ENCODE measurements around the gene PAMR1.

Gene PAMR1

DNA sequence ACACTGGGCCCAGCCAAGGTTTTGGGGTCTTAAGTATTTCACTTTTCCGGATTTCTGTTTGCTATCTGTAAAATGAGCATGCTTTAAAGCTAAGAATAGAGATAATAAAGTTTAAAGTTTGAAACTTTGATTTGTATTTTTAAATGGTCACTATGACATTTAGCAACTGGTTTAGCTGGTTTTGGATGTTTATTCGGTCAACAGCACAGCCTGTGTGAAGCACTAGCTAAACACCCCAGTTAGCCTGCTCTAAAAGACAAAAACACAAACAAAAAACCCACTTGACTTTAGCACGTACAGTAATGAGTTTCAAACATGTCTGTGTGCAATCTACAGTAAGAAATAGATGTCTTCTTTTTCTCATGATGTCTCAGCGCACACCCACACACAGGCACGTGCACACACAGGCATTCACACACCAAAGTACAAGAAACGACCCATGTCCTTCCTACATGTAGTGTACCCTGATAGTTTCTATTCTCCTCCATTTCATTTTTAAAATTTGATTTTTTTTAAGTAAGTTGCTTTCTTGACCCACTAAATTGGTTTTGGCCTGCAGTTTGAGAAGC is 135.4 kb downstream of the PAMR1 start:
- in situ Hi-C loops (cut with HindIII; ENCODE audit: low pct_ligation_motif_present, low pct_unique_long_range_greater_than_20kb, low sequenced_read_pairs), result no loop called here

DNA sequence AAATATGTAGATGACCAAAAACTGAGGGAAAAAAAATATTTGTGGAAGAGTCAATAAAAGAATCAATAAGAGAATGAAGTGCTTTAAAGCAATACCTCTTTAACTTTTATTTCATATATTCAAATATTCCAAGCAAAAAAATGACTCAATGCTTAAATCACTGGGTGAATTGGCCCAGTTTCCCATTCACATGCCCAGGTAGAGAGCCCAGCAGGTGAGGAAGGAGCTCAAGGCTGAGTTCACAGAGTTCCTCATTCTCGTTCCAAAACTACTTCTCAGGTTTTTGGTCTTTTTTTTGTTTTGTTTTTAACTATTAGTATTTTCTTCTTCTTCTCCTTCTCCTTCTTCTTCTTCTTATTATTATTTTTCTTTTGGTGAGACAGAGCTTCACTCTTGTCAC is 136.3 kb downstream of the PAMR1 start:
- DNase-seq, result no peak
- in situ Hi-C loops (cut with HindIII; ENCODE audit: low pct_ligation_motif_present, low pct_unique_long_range_greater_than_20kb, low sequenced_read_pairs), result no loop called here

More for the DNA sequence above, 135.4 kb downstream of the PAMR1 start:
- no peak for DNase-seq

DNA sequence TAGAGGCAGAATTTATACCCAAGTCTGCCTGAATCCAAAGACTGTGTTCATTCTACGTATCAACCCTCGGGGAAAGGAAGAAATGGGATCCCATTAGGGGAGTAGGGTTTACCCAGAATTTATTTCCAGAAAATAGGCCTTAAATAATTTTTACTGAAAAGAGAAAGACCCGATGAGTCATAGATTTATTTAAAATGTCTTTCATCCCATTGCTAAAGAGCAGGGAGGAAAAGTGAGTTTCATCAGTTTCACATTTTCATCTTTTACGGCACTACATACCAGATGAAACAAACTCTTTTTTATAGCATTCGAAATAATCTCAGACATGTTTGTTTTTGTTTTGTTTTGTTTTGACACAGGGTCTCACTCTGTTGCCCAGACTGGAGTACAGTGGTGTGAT is 137.4 kb downstream of the PAMR1 start:
- in situ Hi-C loops (cut with HindIII; ENCODE audit: low pct_ligation_motif_present, low pct_unique_long_range_greater_than_20kb, low sequenced_read_pairs), result no loop called here
- no peak for DNase-seq

DNA sequence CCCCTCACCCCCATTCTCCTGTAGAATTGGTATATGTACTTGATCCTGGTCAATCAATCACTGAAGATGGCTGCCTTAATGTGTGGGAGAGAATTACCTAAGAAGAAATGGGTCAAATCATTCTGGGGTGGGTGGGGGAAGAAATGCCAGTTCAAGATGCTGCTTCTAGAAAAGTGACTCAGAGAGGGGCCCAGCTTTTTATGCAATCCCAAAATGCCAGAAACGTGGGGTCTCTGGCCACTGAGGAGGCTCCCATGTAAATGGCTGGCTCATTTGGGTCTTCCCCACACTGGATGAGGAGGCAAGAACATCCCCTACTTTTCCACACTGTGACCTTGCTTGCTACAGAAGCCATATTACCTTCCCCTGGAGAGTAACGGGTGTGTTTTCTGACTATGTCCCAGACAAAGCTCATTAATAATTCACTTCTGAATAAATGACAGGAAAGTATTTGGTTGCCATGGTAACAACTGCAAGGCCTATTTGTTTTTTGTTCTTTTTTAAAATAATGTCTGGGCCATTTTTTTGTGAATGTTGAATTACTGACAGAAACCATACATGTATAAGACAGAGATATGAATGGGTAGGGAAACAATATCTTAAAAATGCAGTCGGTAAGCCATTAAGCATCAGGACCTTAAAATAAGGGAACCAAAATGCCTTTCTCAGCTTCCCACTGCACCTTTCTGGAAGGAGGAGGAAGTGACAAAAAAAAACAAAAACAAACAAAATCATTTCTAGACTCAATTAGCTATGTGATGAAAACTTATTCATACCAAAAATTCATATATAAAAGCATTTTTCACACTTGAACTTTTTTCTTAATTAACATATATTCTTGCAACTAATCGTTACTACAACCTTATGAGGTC is 138.1 kb downstream of the PAMR1 start:
- peak; percentile 54 for DNase-seq
- in situ Hi-C loops (cut with HindIII; ENCODE audit: low pct_ligation_motif_present, low pct_unique_long_range_greater_than_20kb, low sequenced_read_pairs), result no loop called here

DNA sequence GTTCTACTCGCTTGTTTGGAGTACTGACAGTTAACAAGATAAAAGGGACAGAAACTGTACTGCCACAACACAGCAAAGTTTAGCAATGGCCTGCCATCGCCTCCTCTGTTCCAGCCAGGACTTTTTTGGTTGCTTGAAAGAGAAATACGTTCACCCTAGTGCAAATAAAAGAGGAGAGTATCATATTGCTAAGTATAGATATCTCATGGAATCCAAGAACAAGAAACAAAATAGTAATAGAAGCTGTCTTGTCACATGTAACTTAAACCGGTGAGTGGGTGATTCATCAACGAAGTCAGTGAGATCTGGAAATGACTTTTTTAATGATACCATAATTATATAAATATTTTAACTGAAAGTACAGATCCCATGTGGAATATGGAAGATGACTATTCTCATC is 141.5 kb downstream of the PAMR1 start:
- no peak for DNase-seq
- in situ Hi-C loops (cut with HindIII; ENCODE audit: low pct_ligation_motif_present, low pct_unique_long_range_greater_than_20kb, low sequenced_read_pairs), result no loop called here

Data from ACHN (cell line).